GM19324 (cell line): ENCODE measurements around the gene TMC1.
"Not testable (repeated sequence)": the region's sequence is repeated elsewhere in the genome, so short reads cannot be mapped to it uniquely, and the experiment has no call there.

Experiments
- ATAC-seq: cut with Tn5 transposase; IDR thresholded peaks from one replicate; pipeline ENCODE4 v1.9.1; 2021; ENCODE audit warnings: mild to moderate bottlenecking, moderate library complexity; ENCODE audit not compliant: unreplicated experiment, low FRiP score

The TMC1 gene

GRCh38 chr9:72521416-72521815 is at the start of gene TMC1:
Gene TMC1 (plus strand): TSS chr9:72521608. CDS start chr9:72648649, 127,041 bp downstream.
- ATAC-seq, result not testable (repeated sequence)

DNA sequence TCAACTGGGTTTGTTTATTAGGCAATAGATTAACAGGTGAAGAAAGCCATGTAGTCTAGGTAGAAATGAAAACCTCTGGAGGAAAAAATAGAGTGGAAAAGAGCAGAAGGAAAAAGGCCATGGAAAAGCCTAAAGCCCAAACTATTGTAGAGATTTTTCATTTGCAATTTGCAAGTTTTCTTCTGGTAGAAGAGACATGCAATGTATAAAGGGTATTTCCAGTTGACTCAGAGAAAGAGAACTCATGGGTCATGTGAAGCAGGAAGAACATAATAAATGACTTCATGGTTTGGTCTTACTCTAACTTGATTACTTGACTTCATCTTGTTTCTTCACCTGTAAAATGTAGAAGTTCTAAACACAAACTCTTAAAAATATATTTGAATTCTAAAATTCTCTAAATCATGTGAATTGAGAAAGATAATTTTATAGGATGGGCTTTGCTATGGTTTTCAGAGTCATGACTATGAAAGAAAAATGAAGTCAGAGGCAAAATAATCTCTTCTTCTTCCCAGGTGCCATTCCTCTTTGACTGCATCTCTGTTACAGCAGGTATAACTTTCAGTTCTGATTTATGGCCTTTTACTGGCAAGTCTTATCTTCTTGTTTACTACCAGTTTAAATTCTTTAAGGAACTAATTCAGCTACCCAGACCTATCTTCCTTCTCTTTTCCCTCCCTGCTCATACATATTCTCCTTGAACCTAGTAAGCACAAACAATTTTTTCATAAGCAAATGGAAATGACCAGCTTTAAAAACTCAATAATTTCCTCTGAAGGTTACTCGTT is 47.7 kb upstream of the TMC1 start:
- ATAC-seq, result no peak

DNA sequence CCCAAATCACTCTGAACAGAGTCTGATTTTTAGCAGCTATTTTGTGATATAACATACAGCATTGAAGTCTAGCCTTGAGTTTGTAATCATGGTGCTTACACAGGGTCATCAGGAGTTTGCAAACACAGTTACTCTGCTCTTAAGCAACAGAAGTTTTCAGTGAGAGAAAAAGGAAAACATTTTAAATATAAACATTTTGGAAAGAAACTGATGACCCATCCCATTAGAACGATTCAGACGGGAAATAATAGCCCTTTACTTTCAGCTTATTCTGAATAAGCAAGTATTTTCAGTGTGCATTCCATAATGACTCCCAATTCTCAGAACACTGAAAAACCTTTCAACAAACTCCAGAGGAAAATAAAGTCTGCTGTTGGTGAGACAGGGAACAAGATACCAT is 46.7 kb upstream of the TMC1 start:
- no peak for ATAC-seq

- ATAC-seq, result no peak
These were observed 45.3 kb upstream of the TMC1 start for GRCh38 chr9:72476100-72476499.

GRCh38 chr9:72476617-72477437 is 44.6 kb upstream of the TMC1 start:
- ATAC-seq, result no peak

DNA sequence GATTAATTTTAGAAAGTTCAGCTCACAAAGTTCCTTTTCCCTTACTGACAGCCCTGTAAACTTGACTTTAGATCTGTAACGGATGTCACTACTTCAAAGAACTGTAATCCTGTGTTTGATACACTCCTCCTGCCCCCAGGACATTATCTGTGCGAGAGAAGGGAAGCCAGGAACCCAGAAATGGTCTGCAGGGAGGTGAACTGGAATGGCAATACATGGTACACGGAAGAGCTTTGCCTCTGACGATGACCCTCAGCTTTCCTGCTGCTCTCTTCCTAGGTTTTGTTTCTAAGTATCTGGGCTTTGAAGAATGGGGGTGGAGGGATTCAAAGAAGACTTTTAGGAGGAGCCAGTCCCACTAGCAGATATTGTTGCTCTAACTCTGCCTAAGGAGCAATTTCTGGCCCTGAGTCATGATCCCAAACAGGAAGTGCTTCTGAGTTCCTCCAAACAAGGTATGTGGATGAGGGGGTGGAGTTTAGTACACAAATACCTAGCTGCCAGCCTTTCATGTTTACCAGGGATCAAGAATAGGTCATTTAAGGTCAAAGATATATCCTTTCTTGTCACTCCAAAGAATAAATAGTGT is 43.4 kb upstream of the TMC1 start:
- ATAC-seq, result no peak

DNA sequence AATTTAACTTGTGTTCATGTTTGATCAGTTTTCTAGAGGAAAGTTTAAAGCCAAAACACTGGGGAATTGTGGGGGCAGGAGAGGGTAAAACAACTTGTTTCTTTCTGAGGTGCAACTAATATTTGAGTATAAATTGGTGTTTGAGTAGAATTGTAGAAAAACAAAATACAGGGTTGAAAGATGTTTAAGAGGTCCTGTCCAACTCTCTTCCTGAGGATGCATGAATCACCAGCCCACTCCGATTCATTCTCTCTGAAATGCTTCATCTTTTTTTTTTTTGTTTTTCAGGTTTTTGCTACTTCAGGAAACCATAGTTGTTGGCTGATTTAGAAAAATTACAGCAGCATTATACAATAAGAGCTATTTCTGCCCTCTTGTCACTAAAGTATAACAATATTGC is 42.4 kb upstream of the TMC1 start:
- ATAC-seq, result no peak

- ATAC-seq, result not testable (repeated sequence)
These were observed 41.1 kb upstream of the TMC1 start for GRCh38 chr9:72480261-72480660.

GRCh38 chr9:72480921-72481320 is 40.5 kb upstream of the TMC1 start:
- ATAC-seq, result no peak

GRCh38 chr9:72485821-72486593 is 35.4 kb upstream of the TMC1 start:
- no peak for ATAC-seq

- no peak for ATAC-seq
These were observed 34.8 kb upstream of the TMC1 start for GRCh38 chr9:72486594-72486955.

- not testable (repeated sequence) for ATAC-seq
These were observed 33.7 kb upstream of the TMC1 start for GRCh38 chr9:72487665-72488064.

DNA sequence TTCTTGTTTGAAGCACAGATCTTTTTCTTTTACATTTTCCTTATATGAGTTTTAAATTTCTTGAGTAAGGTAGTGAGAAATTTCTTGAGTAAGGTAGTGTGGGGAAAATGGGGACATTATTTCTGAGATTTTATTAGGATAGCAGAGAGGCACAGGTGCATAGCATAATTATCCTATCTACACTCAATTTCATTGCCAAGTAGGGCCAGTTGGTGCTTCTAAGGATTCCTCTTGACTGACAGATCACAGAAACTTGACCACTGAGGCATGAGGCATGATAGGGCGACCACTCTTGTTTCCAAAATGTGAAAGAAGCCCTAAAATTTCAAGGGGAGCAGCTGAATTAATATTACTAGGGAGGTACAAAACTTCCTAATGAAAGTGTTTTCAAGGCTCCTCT is 31.4 kb upstream of the TMC1 start:
- no peak for ATAC-seq

DNA sequence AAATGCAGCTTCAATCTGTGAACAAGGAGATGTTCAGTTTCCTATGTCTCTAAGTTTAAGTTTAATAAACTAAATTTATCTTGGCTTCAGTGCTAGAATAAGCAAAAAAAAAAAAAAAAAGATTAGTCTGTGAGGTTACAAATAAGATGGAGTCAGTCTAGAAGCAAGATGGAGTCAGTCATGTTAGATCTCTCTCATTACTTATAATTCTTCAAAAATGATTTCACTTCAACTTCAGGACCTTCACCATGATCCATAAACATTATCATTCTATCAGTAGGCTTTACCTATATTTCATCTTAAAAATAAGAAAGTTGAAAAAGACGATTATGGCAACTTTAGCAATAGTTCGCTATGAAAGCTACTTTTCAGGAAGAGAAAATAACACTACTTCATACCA is 30.2 kb upstream of the TMC1 start:
- ATAC-seq, result no peak

DNA sequence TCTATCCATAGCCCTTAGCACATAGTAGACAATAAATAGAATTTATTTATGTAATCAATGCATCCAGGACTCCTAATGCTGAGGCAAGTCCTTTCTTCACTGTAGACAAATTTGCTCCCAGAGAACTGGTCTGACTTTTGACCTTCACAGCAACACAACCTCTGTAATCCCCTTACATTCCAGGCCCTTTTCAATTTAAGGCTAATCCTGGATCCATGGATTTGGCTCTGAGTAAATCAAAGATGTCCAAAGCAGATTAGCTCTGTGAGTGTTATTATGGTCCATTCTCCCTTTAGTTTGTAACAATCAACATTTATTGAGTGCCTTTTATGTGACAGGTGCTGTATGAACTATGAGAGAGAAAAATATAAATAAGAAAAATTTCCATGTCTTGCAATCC is 27.4 kb upstream of the TMC1 start:
- no peak for ATAC-seq

DNA sequence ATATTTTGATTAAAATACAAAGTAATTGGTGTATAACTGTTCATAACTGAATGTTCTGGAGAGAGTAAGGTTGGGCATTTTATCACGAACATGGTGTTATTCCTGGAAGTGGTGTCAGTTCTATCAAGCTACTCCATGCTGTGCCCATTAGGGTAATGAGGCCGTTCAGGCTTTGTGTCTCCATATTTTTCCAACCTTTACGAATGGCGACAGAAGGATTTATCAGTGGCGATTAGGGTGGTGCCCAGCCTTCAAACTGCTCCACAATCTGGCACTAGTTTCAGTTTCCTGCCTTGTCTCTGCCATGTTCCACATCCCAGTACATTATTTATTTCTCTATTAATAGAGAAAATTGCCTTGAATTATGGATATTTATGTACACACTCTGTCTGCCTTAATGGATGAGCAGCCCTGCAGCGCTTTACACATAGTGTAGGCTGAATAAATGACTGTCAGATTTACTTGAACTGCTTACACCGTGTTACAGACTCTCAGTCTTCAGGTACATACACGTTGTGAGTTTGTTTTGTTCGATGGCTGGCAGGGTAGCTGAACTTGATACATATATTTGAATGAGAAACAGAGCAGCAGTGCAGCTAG is 23.9 kb upstream of the TMC1 start:
- ATAC-seq, result no peak

DNA sequence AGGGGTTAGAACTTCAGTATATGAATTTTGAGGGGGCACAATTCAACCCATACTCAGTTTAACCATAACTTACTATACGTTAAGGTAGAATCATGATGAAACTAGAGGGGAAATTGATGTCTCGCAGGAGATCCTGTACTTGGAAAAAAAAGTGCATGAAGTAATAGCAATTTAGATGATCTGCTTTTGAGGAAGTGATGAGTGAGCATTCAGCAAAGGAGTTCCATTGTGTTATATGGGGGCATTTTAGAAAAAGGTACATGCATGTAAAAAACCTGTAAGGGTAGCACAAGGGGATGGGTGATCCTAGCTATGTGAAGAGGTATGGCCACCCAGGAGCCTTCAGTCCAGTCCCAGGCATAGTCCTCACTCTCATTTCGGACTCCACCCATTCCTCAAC is 14.8 kb upstream of the TMC1 start:
- no peak for ATAC-seq

- ATAC-seq, result no peak
These were observed 12.4 kb upstream of the TMC1 start for GRCh38 chr9:72509053-72509452.

DNA sequence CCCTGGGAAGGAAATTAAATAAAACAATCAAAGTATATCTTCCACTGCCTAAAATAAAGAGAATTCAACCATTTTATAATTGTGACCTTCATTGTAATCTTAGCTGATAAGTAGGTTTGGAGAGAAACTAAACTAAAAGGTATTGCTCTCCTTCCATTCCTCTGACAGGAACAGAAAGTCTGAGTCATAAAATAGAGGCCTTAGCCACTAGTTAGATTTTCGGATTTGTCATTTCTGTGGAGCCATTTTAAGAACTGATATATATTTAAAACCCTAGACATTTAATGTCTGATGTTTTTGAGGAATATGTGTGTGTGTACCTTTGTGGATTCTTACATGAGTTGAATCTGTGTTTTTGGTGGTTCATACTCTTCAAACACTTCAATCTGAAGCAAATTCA is 11.8 kb upstream of the TMC1 start:
- ATAC-seq, result peak; percentile 69

- ATAC-seq, result not testable (repeated sequence)
These were observed 397 bp upstream of the TMC1 start for GRCh38 chr9:72521011-72521410.
